Ovary (tissue), 3 donors: ENCODE results near the gene LAMC3.

Experiments
- POLR2A ChIP-seq: fragments of 450-650 bp; IDR thresholded peaks from one replicate; pipeline ENCODE4 v1.6.1; 2017; ENCODE audit warnings: antibody characterized with exemption, mild to moderate bottlenecking, moderate library complexity
- TF ChIP-seq, protein P1 (sequence below), 3 donors: fragments of 450-650 bp in 2 of 3; fragments of 200-600 bp in 1 of 3; IDR thresholded peaks; one replicate each; pipeline versions ENCODE4 v1.5.1 to v1.8.0; 2016 to 2022; ENCODE audit warnings: antibody characterized with exemption in 3 of 3, mild to moderate bottlenecking in 1 of 3
- donor health status: DM: no; HTN: no; CAD: no.

DNA sequence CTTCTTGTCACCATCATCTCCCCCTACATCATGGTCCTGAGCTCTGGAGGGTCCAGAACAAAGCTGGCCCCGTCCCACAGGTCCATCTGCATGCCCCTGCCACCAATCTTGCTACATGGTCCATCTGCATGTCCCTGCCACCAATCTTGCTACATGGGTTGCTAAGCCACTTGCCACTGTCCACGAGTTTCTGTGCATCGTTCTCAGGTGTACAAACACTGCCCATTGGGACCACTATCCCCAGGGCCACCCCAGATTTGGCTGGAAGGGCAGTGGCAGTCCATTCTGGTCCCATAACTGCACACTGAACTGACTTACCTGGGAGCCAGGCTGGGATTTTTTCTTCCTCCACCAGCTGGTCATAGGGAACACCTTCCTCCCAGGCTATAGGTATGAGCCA lies 8.0 kb upstream of the LAMC3 start:
- TF ChIP-seq, protein P1, sequence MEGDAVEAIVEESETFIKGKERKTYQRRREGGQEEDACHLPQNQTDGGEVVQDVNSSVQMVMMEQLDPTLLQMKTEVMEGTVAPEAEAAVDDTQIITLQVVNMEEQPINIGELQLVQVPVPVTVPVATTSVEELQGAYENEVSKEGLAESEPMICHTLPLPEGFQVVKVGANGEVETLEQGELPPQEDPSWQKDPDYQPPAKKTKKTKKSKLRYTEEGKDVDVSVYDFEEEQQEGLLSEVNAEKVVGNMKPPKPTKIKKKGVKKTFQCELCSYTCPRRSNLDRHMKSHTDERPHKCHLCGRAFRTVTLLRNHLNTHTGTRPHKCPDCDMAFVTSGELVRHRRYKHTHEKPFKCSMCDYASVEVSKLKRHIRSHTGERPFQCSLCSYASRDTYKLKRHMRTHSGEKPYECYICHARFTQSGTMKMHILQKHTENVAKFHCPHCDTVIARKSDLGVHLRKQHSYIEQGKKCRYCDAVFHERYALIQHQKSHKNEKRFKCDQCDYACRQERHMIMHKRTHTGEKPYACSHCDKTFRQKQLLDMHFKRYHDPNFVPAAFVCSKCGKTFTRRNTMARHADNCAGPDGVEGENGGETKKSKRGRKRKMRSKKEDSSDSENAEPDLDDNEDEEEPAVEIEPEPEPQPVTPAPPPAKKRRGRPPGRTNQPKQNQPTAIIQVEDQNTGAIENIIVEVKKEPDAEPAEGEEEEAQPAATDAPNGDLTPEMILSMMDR (IDR thresholded peaks at IDR 0.05): no peak
- TF ChIP-seq POLR2A: no peak
